Heart left ventricle (tissue), 13 donors: ENCODE results near the gene ENOPH1.

Source experiments
- CTCF ChIP-seq, 12 donors: fragments of 200-600 bp; sonication (generic) in 4 of 12; IDR thresholded peaks; one replicate each; pipeline versions ENCODE4 v1.5.0 to v1.8.0; 2018 to 2022; ENCODE audit warnings: antibody characterized with exemption in 12 of 12, mild to moderate bottlenecking in 5 of 12
- POLR2A ChIP-seq, 2 donors: fragments of 450-650 bp; IDR thresholded peaks; one replicate each; pipeline ENCODE4 v1.6.1; 2017; ENCODE audit warnings: antibody characterized with exemption in 2 of 2, mild to moderate bottlenecking in 2 of 2, moderate library complexity in 2 of 2
- donor health status: ischemic (EF 13 %, LVEDD 7.1; RV severe dilation, severe dysfunction).
- donor health status: DM: no; HTN: yes; CAD: no.
- donor health status: DM: no; HTN: no; CAD: no.
- donor health status: ischemic (EF 25% LVEDD 6.9; RV normal size, moderate dysfunction).
- donor health status: ischemic (EF 25% LVEDD 5.7; RV mildly dilated, moderate dysfunction).
- donor health status: ischemic (EF 35%, LVEDD 5.7; RV mildly dilated, moderate dysfunction).
- donor health status: nonischemic (EF 11% LVEDD 7.7; RV severe dilation, severe dysfunction).
- donor health status: DM: yes; HTN: yes; CAD: no.
- donor health status: PGD.
- donor health status: ischemic (EF 29% LVEDD 5.4; RV normal size, mild dysfunction).
- donor health status: nonischemic (EF 23%, LVEDD 6.1; RV moderate dilation, normal function).

- TF ChIP-seq CTCF (IDR thresholded peaks at IDR 0.05) = no peak
- no peak for TF ChIP-seq POLR2A (IDR thresholded peaks at IDR 0.05)
Measured at GRCh38 chr4:82508806-82509428, 78.5 kb downstream of the ENOPH1 start.
